GM18508 (cell line): ENCODE data around the gene TTLL8.
"Not testable (repeated sequence)": the region's sequence is repeated elsewhere in the genome, so short reads cannot be mapped to it uniquely, and the experiment has no call there.

Experiments used
- ATAC-seq: cut with Tn5 transposase; IDR thresholded peaks from one replicate; pipeline ENCODE4 v1.9.1; 2021; ENCODE audit warnings: moderate number of reproducible peaks; ENCODE audit not compliant: insufficient read depth, unreplicated experiment

TTLL8 gene

DNA sequence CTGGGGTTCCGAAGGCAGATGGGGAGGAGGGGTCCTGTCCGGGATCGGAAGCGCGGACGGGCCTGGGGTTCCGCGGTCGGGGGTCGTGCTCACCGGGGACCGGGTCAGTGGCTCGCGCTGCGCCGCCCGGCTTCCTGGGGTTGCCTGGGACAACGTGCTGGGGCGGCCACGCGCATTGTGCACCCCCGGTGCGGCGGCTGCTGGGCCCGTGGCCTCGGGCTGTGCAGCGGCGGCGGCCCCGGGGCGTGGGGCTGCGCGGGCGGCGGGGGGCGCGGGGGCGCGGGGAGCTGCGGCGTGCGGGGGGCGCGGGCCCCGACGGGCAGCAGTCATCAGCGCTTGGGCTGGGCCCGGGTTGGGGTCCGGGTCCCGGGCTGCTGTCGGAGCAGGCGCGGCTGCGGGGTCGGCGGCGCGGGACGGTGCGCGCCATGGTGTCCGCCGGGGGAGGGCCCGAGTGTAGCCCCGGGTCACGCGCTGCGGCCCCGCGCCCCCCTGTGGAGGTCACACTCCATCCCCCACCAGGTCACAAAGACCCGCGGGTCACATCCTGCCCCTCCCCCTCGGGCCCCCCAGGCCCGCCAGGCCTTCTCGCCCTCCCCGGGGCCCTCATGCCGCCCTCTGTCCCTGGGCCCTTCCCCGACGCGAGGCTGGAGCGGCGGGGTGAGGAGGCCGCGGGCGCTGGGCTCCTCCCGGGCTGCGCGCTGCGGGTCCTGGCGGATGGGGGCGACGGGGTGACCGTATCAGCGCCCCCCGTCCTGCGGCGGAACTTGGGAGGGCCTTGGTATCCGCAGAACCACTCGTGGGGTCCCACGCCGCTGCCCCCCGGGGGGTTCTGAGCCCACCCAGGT lies at the start of gene TTLL8:
Gene TTLL8 (minus strand): TSS at position 238 of the 845 bp plus-strand sequence.
- ATAC-seq, result no peak

DNA sequence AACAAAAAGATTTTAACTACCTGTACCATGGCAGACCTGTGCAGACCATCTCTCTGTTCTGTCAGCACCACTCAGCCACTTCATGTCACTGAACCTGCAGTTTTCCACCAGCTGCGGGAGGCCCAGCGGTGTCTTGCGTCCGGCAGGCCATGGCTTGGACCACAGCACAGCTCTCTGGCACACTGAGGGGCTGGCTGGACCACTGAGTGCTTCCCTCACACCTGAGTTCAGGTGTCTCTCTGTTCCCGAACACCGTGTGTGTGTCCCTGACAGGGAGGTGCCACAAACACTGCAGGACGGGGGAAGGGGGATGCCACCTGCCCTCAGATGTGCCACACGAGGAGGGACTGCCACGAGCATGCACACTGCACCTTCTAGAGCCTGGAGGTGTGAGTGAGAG lies 49.4 kb upstream of the TTLL8 start:
- ATAC-seq, result no peak

DNA sequence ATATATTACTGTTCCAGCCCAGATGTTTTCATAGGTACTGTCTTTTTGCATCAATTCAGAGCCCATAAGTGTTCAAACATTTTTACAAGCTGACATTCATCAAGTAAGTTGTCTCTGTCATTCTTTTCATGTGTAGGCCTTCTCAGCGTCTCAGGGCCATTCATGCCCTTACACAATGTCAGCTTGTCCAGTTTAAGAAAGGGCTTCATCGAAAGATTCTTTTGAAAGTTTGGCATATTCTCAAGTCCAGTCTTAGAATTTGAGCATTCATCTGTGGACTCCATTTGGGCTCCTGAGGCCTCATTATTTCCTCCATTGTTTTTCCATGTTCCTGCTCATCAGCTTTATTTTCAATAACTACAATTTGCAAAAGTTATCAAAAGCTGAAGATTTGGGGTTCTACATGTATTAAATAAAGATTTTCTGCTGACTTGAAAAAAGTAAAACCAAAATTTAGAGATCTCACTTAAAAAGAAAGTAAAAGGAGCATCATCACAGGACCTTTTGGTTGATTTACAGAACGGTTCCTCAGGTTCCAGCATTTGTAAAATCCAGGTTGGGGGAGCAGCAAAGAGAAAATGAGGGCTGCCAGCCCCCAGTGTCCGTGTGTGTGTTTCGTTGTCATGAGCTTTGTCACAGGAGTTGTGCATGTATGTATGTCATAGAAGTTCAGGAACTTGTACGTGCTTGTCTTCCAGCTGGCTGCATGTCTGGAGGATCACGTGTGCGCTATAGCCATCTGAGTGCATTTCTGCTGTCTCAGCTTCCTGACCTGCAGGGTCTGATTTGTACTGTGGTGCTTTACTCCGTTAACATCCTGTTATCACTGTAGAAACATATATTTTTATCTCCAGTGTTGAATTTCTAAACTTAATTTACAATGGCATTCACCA lies 47.4 kb upstream of the TTLL8 start:
- ATAC-seq, result no peak

DNA sequence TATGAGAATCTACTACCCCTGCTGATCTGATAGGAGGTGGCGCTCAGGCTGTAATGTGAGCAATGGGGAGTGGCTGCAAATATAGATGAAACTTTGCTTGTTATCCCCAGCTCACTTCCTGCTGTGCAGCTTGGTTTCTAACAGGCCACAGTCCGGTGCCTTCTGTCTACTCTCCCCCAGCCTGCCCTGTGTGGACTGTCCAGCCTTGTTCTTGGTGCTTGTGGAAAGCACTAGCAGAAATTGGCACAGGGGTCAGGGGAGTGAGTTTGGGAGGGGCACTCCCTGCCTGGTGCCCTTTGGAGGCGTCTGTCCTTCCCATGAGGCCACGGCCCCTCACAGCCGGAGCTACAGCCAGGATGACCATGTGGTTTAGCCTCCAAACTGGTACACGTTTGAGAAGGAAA lies 46.0 kb upstream of the TTLL8 start:
- no peak for ATAC-seq

DNA sequence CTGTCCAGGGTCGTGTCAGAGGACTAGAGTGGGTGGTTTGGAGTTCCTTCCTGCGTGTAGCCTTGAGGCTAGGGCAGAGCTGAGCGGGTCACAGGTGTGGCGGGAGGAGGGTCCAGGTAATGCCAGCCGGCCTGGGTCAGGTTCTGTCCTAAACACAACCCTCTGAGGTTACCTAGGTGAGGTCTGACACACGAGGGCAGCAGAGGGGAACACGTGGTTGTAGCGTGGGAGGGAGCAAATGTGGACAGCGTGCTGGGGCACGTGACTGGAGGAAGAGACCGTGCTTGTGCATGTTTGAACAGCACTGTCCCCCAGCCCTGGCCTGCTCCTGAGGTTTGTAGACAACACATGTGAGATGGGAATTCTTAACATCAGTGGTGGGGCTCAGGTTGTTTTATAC lies 44.8 kb upstream of the TTLL8 start:
- ATAC-seq, result no peak

DNA sequence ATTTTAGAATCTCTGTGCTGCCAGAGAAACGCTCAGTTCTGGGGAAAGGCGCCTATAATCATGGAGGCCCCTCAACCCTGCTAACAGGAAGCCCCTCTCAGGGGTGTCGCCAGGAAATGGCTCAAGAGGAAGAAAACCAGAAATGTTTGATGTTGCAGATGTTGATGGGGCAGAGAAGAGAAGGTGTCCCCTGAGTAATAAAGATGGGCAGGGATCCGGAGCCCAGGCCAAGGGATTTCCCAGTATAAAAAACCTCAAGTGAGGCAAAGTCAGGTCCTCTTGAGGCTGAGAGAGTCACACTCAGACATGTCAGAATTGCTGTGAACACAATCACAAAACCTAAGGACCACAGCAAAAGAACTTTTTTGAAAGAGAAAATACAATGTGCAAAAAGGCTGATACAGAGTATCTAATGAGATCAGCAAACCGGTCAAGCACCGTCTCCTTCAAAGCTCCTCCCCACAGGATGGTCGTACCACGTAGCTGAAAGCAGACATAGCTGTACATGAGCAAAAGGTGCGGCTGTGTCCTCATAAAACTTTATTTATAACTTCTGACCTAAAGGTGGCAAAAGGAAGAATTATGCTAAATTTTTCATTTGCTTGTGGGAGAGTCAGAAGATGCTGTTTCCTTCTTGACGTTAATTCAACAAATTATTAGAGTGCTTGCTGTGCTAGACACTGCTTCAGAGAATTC lies 43.9 kb upstream of the TTLL8 start:
- ATAC-seq, result no peak

DNA sequence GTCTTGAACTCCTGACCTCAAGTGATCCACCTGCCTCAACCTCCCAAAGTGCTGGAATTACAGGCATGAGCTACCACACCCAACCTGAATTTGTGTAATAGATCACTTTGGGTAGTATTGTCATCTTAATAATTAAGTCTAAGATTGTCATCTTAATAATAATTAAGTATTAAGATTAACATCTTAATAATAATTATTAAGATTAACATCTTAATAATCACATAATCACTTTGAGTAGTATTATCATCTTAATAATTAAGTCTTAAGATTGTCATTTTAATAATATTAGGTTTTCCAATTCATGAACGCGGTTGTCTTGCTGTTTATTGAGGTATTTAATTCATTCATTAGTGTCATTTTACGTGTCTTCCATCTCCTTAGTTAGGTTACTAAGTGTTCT lies 40.0 kb upstream of the TTLL8 start:
- ATAC-seq, result no peak

DNA sequence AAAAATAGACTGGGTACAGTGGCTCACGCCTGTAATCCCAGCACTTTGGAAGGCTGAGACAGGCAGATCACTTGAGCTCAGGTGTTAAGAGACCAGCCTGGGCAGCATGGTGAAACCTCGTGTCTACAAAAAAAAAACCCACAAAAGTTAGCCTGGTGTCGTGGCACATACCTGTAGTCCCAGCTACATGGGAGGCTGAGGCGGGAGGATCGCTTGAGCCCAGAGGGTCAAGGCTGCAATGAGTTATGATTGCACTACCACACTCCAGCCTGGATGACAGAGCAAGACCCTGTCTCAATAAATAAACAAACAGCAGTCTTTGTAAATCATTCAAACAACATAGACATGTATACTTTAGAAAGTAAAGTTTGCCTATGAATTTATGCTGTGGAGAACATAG lies 34.2 kb upstream of the TTLL8 start:
- no peak for ATAC-seq

DNA sequence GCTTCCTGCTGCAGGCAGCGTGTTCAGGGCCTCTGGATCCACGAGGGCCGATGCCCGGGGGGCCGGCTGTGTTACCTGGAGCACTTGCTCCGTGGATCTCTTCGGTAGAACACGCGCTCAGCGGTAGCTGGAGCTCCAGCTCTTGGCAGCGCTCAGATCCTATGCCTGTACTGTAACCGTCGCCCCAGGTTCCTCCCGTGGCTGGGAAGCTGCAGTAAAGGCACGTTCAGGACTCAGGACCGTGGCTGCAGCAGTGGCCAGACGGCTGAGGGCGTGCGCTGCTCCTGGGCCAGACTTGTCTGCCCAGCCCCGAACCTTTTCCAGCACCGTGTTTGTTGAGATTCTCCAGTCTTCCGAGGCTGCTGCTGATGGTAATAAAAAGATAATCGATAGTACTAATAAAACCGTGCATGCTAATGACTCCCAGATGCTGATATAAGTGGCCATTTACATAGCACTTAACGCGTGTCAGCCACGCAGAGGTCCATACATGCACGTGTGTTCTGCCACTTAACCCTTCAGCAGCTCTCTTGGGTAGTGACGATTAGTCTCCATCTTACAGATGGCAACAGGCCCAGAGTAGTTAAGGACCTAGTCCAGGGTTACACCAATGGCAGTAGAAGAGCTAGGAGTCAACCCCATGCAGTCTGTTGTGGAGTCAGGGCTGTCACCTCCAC lies 33.1 kb upstream of the TTLL8 start:
- ATAC-seq, result no peak

DNA sequence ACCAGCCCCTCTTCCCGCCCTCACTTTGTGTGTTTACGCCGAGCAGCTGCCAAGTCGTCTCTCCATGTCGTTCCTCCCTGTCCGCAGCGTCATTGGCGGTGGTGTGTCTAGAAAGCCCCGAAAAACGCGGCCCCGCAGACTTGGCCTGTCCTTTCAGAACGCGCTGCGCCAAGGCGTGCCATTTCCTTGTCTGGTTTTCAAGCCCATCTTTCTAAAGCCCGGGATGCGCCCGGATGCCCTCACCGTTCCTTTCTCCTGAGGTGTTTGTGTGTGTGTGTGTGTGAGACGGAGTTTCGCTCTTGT lies 32.3 kb upstream of the TTLL8 start:
- no peak for ATAC-seq

DNA sequence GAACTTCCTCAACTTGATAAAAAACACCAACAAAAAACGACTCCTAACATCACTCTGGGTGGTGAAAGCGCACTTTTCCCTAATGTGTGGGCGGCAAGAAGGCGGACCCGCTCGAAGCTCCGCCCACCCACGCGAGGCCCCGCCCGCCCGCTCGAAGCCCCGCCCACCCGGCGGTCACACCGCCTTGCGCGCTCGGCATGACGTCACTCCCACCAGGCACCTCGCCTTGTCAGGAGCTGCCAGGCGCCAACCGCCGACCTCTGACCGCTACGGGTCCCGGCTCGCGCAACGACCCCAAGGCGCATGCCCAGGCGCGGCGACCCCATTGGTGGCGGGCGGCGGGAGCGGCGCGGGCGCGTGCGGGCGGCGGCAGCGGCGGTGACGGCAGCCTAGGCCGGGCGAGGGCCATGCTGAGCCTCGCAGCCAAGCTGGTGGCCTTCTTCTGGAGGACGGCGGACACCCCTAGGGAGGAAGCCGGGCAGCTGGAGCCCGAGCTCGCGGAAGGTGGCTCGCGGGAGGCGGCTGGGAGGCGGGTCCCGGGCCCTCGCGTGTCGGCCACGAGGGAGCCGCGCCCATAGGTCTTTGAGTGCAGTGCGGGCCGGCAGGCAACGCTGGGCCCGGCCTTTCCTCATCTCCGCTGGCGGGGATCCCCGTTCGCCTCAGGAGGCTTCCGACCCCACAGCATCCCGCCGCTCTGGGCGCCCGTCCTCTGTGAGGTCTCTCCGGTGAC lies 31.7 kb upstream of the TTLL8 start, which contains the start of gene MOV10L1:
Gene MOV10L1 (plus strand): TSS at position 325 of the 730 bp plus-strand sequence. CDS start 83 bp downstream, at position 408.
- ATAC-seq, result no peak

DNA sequence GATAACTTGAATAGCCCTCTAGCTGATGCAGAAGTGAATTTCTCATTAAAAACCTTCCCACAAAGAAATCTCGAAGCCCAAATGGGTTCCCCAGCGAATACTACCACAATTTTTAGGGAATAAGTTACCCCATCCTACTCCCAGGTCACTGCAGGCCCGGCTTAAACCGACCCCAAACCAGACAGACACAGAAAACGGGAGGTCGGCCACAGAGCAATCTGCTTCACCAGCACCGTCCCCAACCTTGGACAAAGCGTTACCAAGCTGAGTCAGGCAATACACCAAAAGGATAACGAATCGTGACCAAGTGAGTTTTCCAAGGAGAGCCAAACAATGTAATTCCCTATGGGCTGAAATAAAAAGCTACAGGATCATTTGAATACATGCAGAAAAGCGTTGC lies 31.1 kb upstream of the TTLL8 start:
- ATAC-seq, result no peak

DNA sequence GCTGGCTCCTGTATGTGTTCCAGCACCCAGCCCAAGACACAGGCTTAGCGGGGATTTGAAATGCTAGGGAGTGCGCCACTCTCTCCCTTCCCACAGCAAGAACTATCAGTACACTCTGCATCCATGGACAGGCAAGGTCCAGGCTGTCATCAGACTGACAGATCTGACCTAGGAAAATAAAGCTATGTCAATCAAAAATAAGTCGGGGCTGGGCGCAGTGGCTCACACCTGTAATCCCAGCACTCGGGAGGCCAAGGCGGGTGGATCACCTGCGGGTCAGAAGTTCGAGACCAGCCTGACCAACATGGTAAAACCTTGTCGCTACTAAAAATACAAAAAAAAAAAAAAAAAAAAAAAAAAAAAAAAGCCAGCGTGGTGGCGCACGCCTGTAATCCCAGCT lies 30.0 kb upstream of the TTLL8 start:
- ATAC-seq, result no peak

DNA sequence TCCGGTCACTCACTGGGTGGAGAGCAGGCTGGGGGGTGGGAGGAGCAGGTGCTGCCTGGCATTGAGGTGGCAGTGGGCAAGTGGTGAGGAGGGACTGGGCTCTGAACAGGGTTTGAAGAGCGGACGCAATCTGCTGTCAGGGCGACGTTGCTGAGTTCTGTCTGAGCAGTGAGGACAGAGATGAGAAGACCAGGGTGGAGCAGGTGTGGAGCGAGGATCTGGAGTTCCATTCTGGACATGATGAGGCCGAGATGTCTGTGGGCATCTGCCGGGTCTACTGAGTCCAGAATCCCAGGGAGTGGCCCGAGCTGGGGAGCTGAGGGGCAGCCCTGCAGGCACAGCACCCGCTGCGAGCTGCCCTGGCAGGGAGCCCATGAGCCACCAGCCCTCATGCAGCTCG lies 29.5 kb upstream of the TTLL8 start:
- ATAC-seq, result no peak

DNA sequence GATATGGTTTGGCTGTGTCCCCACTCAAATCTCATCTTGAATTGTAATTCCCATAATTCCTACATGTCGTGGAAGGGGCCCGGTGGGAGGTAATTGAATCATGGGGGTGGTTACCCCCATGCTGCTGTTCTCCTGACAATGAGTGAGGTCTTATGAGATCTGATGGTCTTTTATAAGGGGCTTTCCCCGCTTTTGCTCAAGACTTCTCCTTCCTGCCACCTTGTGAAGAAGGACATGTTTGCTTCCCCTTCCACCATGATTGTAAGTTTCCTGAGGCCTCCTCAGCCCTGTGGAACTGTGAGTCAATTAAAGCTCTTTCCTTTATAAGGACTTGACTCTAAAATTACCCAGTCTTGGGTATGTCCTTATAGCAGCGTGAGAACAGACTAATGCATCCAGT lies 28.9 kb upstream of the TTLL8 start:
- ATAC-seq, result not testable (repeated sequence)

DNA sequence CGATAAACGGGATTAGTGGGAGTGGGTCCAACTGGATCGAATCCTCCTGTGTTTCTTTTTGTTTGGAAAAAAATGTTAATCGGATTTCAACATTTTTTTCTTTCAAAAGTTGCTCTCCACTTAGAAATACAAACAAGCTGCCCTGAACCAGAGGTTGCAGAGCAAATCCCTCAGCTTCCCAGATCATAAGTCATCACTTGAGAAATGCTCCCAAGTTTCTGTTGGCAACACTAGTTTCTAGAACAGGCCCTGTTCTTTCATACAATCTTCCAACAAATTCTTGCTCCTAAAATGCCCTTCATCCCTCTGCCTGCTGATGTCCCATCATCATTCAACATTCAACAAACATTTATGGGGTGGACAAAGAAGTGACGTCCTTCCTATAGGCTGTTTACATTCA lies 28.4 kb upstream of the TTLL8 start:
- ATAC-seq, result no peak

DNA sequence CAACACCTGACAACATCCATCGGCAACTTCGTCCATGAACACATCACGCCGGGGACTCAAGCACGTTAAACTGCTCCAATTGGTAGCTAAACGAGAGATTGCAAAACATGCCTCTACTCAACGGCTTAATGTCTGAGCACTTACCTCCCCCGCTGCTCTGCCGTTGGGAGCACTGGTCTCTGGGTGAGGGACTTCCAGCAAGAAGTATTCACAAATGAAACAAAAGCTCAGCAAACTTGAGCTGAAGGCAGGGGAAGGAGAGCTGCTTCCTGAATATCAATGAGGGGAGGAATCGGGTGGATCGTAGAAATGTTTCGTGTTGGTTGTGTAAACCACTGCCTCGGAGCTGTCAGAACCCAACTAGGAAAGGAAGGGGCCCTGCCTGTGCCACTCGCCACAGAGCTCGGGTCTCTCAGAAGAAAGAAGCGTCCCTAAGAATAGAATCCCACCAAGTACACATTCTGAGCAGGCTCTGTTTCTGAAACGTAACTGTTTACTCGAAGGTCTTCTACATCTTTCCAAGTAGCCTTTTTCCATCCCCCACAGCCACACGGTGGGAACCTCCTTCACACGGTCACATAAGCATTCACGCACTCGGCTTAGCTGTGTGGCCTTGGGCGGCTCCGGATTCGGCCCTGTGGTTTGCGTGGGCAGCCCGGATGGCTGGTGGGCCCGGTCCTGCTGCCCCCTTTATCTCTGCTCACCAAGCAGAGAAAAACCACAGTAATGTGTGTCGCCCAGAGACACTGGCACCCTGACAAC lies 27.3 kb upstream of the TTLL8 start, which contains the start of gene MLC1:
Gene MLC1 (minus strand): TSS at position 216 of the 762 bp plus-strand sequence. CDS start 524 bp downstream, outside the sequence.
- ATAC-seq, result no peak

DNA sequence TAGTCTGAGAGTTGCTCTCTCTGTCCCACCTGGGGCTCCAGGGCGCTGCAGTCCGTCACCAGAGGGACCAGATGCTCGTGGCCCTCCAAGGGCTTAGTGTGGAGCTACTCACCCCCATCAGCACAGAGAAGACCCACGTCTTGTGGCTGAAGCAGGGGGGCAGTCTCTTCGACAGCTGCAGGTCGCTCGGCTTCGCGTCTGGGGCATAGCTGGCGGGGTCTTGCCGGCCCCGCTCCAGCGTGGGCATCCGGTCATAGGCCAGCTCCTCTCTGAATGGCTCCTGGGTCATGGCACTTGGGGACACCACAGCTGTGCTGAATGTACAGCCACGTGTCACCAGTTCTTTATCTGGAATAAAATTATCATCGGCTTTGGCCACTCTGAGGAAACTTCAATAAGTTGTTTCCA lies 26.5 kb upstream of the TTLL8 start:
- no peak for ATAC-seq

DNA sequence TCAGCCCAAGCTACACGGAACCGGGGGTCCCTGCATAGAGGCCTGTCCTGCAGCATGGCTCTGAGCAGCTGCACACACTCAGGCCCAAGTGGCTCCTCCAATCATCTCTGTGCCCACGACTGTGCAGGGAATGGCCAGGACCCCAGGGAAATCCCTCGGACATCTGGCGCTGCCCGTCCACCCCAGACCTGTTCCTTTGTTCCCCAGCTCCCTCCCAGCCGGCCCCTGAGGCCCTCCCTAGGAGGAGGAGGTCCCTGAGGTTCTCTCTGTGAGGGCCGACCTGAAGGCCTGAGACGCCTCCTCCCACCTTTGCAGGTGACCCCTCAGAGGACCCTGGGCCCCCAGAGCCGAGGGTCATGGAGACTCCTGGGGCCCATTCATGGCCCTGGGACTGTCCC lies 26.0 kb upstream of the TTLL8 start:
- ATAC-seq, result no peak
